ENCODE measurements around the gene UBE2E3.

GRCh38 chr2:181036445-181036844, 56.0 kb downstream of the UBE2E3 start:
- TF ChIP-seq CTCF (conservative IDR thresholded peaks at IDR 0.05): no peak
- TF ChIP-seq ZFX (IDR thresholded peaks at IDR 0.05): no peak

Measured in C4-2B (cell line).